Pancreas (tissue), 10 donors: ENCODE data around the gene MID1. TPM values are rescaled to one million over a fixed set of nuclear protein-coding genes. Genes with fewer than 3 reads are reported as not detected.

Experiments
- ATAC-seq, 4 donors: fragments of 200-7000 bp; cut with Tn5 transposase; one replicate each; pipeline versions ENCODE4 v1.8.0 to v1.9.1; 2020; ENCODE audit warnings: mild to moderate bottlenecking in 4 of 4, moderate library complexity in 4 of 4
- DNase-seq, 6 donors: peaks; one replicate each; pipeline ENCODE4 v3.0.0-alpha.2; 2020
- FAIRE-seq: peaks from 2 replicates; lab custom pipeline; 2012; peaks lifted over from hg19 to GRCh38; lab: Jason Lieb, UNC
- H3K27ac ChIP-seq, 4 donors: fragments of 200-600 bp; sonication (generic); 1 replicate in 3 of 4; 2 replicates in 1 of 4; pipeline versions ENCODE4 v1.5.0 to v1.8.0; 2020
- H3K27me3 ChIP-seq, 4 donors: fragments of 200-600 bp; one replicate each; pipeline ENCODE4 v1.8.0; 2021
- H3K36me3 ChIP-seq, 3 donors: fragments of 200-600 bp; sonication (generic) in 1 of 3; one replicate each; pipeline versions ENCODE4 v1.5.0 to v1.8.0; 2020 to 2021
- H3K4me1 ChIP-seq, 3 donors: fragments of 200-600 bp; one replicate each; pipeline ENCODE4 v1.8.0; 2021
- H3K4me3 ChIP-seq, 4 donors: fragments of 200-600 bp; sonication (generic) in 2 of 4; one replicate each; pipeline versions ENCODE4 v1.5.0 to v1.8.0; 2020 to 2021
- H3K9me3 ChIP-seq, 4 donors: fragments of 200-600 bp; one replicate each; pipeline ENCODE4 v1.8.0; 2021
- WGBS, 2 donors: extraction: QIAGEN DNeasy Blood & Tissue Kit; methylation state at CpG; one replicate each; pipeline ENCODE4 v1.1.7; 2013; 5-methylcytosine and 5-hydroxymethylcytosine counted together
- intact Hi-C, 3 donors: fragments of 100-400 bp; cut with DNase I; formaldehyde crosslinking; loops; one replicate each; pipeline versions ENCODE4 v1.11.1 to v1.14.2; 2022
- polyA plus RNA-seq, 2 donors: library from polyadenylated mRNA; stranded (reverse); fragments of 200-250 nt; gene quantifications; one replicate each; pipeline ENCODE4 v1.2.3, GENCODE V29; 2013
- total RNA-seq, 6 donors: library from RNA; stranded (reverse); fragmentation: NEBNext Ultra II Directional in 4 of 6; extraction: Animal tissue kit (Norgen Biotek cat#: 25700) in 4 of 6; gene quantifications; one replicate each; pipeline versions ENCODE4 v1.2.1 to v1.2.4, GENCODE V29; 2021 to 2023
- TF ChIP-seq, protein P1 (sequence below), 4 donors: fragments of 200-600 bp; sonication (generic) in 3 of 4; IDR thresholded peaks; one replicate each; pipeline versions ENCODE4 v1.5.0 to v1.8.0; 2021; ENCODE audit warnings: antibody characterized with exemption in 4 of 4
- donor health status: healthy with polysubstance abuse.
- donor health status: DM: no; HTN: no; CAD: no; lungs with moderate emphysema.
- donor health status: DM: no; HTN: no; CAD: no.
- donor health status: control.
- donor health status: control.
- donor health status: Bipolar disorder and iron deficiency.
- donor health status: DM: yes; HTN: yes; CAD: no.
- donor health status: DM: no; HTN: no; CAD: no.
- donor health status: DM: no; HTN: no; CAD: no.
- donor health status: DM: yes; HTN: yes; CAD: no.

Gene MID1
- total and polyA plus RNA-seq, 8 donors: 3.3 to 19.2 (median 5.1) TPM

DNA sequence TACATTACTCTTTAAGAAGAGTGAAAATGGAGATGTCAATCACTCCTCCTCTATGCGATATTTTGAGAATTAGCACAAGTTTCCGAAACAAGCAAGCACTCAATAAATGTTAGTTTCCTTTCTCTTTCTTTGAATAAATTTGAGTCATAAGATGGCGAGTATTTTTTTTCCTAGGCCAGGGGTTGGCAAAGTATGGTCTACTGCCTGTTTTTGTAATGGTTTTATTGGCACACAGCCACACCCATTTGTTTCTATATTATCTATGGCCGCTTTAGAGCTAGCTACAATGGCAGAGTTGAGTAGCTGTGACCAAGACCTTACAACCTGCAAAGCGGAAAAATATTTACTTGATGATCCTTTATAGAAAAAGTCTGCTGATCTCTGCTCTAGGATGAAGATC, 139.5 kb downstream of the MID1 start:
- H3K27ac ChIP-seq: no peak overlapping the region
- FAIRE-seq (no peak), ATAC-seq (no peak), DNase-seq (no peak)
- H3K36me3 ChIP-seq: no peaks in the 10 kb centered on the region
- TF ChIP-seq, protein P1, sequence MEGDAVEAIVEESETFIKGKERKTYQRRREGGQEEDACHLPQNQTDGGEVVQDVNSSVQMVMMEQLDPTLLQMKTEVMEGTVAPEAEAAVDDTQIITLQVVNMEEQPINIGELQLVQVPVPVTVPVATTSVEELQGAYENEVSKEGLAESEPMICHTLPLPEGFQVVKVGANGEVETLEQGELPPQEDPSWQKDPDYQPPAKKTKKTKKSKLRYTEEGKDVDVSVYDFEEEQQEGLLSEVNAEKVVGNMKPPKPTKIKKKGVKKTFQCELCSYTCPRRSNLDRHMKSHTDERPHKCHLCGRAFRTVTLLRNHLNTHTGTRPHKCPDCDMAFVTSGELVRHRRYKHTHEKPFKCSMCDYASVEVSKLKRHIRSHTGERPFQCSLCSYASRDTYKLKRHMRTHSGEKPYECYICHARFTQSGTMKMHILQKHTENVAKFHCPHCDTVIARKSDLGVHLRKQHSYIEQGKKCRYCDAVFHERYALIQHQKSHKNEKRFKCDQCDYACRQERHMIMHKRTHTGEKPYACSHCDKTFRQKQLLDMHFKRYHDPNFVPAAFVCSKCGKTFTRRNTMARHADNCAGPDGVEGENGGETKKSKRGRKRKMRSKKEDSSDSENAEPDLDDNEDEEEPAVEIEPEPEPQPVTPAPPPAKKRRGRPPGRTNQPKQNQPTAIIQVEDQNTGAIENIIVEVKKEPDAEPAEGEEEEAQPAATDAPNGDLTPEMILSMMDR (IDR thresholded peaks at IDR 0.05): no peak
- no peaks in the 10 kb centered on the region for H3K9me3 ChIP-seq
- 92 to 96% methylated on average over 5 of the region's 5 CpGs for WGBS, 2 donors
- no peak overlapping the region for H3K4me3 ChIP-seq
- intact Hi-C loops: no loop called here
- peaks cover 0 to 3% (median 0%) of the 10 kb centered on the region in 3 donors for H3K4me1 ChIP-seq
- H3K27me3 ChIP-seq: no peaks in the 10 kb centered on the region

DNA sequence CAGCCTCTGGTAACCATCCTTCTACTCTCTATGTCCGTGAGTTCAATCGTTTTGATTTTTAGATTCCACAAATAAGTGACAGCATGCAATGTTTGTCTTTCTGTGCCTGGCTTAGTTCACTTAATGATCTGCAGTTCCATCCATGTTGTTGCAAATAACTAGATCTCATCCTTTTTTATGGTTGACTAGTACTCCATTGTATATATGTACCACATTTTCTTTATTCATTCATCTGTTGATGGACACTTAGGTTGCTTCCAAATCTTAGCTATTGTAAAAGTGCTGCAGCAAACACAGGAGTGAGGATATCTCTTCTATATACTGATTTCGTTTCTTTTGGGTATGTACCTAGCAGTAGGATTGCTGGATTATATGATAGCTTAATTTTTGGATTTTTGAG, 140.9 kb downstream of the MID1 start:
- peak; percentile 56 for FAIRE-seq
- intact Hi-C loops: no loop called here
- no peak for DNase-seq
- Histone ChIP-seq H3K27ac (no peak overlapping the region), H3K9me3 (no peaks in the 10 kb centered on the region), H3K4me3 (no peak overlapping the region), H3K36me3 (no peaks in the 10 kb centered on the region), H3K4me1 (peaks cover 0 to 6% (median 0%) of the 10 kb centered on the region in 3 donors), H3K27me3 (no peaks in the 10 kb centered on the region)
- TF ChIP-seq, protein P1 (IDR thresholded peaks at IDR 0.05): no peak
- WGBS, 2 donors: 60 to 84% methylated on average over 3 of the region's 3 CpGs
- ATAC-seq: no peak

DNA sequence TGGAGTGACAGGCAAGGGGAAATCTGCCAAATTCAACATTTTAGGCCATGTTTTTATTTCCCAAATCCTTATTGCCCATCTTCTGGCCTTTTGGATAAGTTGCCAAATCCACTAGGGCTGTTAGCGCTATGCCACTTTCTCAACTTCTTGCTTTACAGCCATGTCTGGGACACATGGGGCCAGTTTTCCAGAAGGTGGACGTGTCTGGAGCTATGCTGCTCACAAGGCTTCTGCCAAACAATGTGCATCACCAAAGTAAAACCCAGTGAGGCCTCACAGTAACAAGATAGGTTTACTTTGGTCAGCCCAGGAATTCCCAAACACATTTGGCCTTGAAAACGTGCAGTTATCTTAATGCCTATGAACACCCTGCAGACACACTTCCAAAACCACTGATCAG, 142.9 kb downstream of the MID1 start:
- FAIRE-seq (no peak), ATAC-seq (no peak)
- H3K9me3 ChIP-seq: no peaks in the 10 kb centered on the region

DNA sequence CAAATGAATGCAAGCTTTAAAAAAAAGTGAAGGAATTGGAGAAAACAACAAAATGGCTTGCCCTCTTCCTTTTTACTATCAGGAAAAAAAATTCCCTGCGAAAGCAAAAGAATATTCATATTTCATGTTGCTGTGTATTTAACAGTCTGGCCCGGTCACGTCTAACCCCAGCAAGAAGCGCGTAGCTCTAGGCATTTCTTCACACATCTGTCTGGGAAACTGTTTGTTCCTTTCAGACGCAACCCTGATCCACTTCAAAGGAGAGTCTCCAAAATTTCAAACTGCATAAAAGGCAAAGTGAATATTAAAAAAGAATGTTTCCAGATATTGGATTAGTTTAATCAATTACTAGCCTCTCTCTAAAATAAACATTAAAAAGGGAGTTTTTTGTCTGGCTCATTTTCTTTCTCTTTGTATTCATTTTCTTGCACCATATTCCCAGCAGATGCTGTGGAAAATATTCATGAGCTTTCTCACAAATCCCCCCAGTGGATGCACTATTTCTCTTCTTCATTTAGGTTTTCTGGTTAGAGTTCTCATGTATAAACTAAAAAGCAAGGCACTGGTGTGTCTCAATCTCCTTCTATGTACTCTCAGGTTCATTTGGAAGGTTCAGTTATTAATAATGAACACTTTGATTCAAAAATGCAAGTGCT, 145.3 kb downstream of the MID1 start:
- H3K4me1 ChIP-seq: peaks cover 0 to 4% (median 0%) of the 10 kb centered on the region in 3 donors
- intact Hi-C loops: no loop called here
- WGBS, 2 donors: 76% methylated on average over 6 of the region's 6 CpGs
- H3K27ac ChIP-seq: no peak overlapping the region
- peak; percentile 39 for FAIRE-seq
- TF ChIP-seq, protein P1 (IDR thresholded peaks at IDR 0.05): no peak
- ATAC-seq: no peak
- no peak overlapping the region for H3K4me3 ChIP-seq
- H3K36me3 ChIP-seq: no peaks in the 10 kb centered on the region
- no peaks in the 10 kb centered on the region for H3K27me3 ChIP-seq
- DNase-seq: no peak
- no peaks in the 10 kb centered on the region for H3K9me3 ChIP-seq

More for the DNA sequence above, 142.9 kb downstream of the MID1 start:
- Histone ChIP-seq H3K27me3 (no peaks in the 10 kb centered on the region), H3K27ac (no peak overlapping the region), H3K4me3 (no peak overlapping the region), H3K4me1 (peaks cover 0 to 4% (median 0%) of the 10 kb centered on the region in 3 donors), H3K36me3 (no peaks in the 10 kb centered on the region)
- intact Hi-C loops: no loop called here
- TF ChIP-seq, protein P1 (IDR thresholded peaks at IDR 0.05): no peak
- WGBS, 2 donors: 62 to 76% methylated on average over 3 of the region's 3 CpGs
- no peak for DNase-seq

DNA sequence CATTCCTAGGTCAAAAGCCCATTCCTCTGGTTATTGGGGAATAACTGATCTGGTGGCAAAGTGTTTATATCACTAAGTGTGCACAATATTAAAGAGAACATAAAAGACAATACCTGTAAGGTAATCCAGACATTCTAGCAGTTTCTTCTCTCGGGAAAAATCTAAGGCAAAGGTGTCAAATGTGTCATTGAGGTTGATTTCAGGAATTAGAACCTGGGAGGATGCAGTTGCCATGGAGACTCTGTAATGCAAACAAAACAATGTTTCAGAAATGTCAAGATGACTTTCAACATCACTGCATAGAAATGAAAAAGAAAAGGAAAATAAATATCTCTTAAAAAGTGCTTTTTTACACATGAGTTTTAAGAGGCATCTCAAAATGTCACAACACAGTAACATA, 145.9 kb downstream of the MID1 start:
- no peak for DNase-seq
- Histone ChIP-seq H3K4me1 (peaks cover 0 to 4% (median 0%) of the 10 kb centered on the region in 3 donors), H3K27me3 (no peaks in the 10 kb centered on the region), H3K9me3 (no peaks in the 10 kb centered on the region), H3K27ac (no peak overlapping the region), H3K36me3 (no peaks in the 10 kb centered on the region), H3K4me3 (no peak overlapping the region)
- intact Hi-C loops: no loop called here
- TF ChIP-seq, protein P1 (IDR thresholded peaks at IDR 0.05): no peak
- FAIRE-seq: peak; percentile 53
- no peak for ATAC-seq
- 44 to 52% methylated on average over 1 of the region's 1 CpG for WGBS, 2 donors
